ENCODE results near the gene SORBS1.

DNA sequence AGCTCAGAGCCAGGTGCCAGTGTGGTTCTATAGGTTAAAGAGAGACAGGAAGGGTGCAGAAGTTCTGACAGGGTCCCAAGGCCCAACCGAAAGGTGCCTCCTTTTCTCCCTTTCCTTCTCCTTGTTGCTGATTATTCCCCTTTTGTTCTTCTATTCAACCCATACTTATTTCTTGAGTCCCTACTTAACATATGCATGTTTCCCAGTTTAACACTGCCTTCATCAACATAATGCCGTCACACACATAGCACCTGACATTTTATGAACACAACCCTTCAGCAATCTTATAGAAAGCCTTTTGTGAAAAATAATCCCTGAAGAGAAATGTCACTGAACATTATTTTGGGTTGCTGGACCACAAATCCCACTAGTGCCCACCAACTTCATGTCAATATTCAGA, 39.1 kb downstream of the SORBS1 start:
- TF ChIP-seq, protein P1, sequence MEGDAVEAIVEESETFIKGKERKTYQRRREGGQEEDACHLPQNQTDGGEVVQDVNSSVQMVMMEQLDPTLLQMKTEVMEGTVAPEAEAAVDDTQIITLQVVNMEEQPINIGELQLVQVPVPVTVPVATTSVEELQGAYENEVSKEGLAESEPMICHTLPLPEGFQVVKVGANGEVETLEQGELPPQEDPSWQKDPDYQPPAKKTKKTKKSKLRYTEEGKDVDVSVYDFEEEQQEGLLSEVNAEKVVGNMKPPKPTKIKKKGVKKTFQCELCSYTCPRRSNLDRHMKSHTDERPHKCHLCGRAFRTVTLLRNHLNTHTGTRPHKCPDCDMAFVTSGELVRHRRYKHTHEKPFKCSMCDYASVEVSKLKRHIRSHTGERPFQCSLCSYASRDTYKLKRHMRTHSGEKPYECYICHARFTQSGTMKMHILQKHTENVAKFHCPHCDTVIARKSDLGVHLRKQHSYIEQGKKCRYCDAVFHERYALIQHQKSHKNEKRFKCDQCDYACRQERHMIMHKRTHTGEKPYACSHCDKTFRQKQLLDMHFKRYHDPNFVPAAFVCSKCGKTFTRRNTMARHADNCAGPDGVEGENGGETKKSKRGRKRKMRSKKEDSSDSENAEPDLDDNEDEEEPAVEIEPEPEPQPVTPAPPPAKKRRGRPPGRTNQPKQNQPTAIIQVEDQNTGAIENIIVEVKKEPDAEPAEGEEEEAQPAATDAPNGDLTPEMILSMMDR (IDR thresholded peaks at IDR 0.05): no peak
- TF ChIP-seq POLR2A (IDR thresholded peaks at IDR 0.05): no peak
